ENCODE measurements around the gene TNFRSF19. TPM values are rescaled to one million over a fixed set of nuclear protein-coding genes. Genes with fewer than 3 reads are reported as not detected.

TNFRSF19 gene
- total and polyA plus RNA-seq, 2 of the 4 experiments (the other 2 are of a cell fraction): 18.6 to 26.3 TPM

GRCh38 chr13:23673867-23674605 lies 103.8 kb downstream of the TNFRSF19 start:
- DNase-seq: peak; percentile 66

More at GRCh38 chr13:23673867-23674605, 103.8 kb downstream of the TNFRSF19 start:
- peak overlapping the region; percentile 22 to 92 for H4K8ac ChIP-seq (ENCODE audit: low read depth in 2 of 2, low read length in 2 of 2)
- H3K9me3 ChIP-seq (ENCODE audit: control insufficient read depth, insufficient read depth, low read length): no peaks in the 10 kb centered on the region
- H3K27ac ChIP-seq (ENCODE audit: insufficient read depth, low read length): peak overlapping the region; percentile 100
- H2AK9ac ChIP-seq (replicated peaks; ENCODE audit: low read depth, low read length, poor library complexity): peak overlapping the region; percentile 47
- peak overlapping the region; percentile 96 for H3K14ac ChIP-seq (replicated peaks; ENCODE audit: low read depth, low read length)
- H3K4me1 ChIP-seq (ENCODE audit: control insufficient read depth, insufficient read depth, low read length): peaks cover 41% of the 10 kb centered on the region
- no peaks in the 10 kb centered on the region for H3K27me3 ChIP-seq (ENCODE audit: control insufficient read depth, insufficient read depth, low read length)
- peaks cover 31% of the 10 kb centered on the region for H3K36me3 ChIP-seq (ENCODE audit: control insufficient read depth, insufficient read depth, low read length)
- H3K9me1 ChIP-seq (ENCODE audit: insufficient read depth, low read length): peaks cover 23% of the 10 kb centered on the region
- peaks cover 0 to 35% of the 10 kb centered on the region in 2 experiments; a peak in 2 of 4 replicates for H3K79me1 ChIP-seq (ENCODE audit: low read depth in 1 of 2, low read length in 2 of 2)
- H4K20me1 ChIP-seq (ENCODE audit: insufficient read depth, low read length): no peaks in the 10 kb centered on the region
- H4K5ac ChIP-seq (ENCODE audit: low read depth, low read length): peak overlapping the region; percentile 100
- dilution Hi-C loops (cut with HindIII; ENCODE audit: low sequenced_read_pairs, unreplicated experiment): no loop called here
- H3K4ac ChIP-seq (ENCODE audit: low read depth, low read length): peak overlapping the region; percentile 96
- H3K23ac ChIP-seq (ENCODE audit: low read depth, low read length): peak overlapping the region; percentile 91
- CTCF ChIA-PET: interaction anchor here (0.8 to 1.7 kb wide), 2 partner anchors 35 to 225 kb away, joined by 4 to 7 read pairs; no protein-coding TSS in a partner anchor
- H3K4me2 ChIP-seq (ENCODE audit: low read depth, low read length): peak overlapping the region; percentile 33; the same call in 1 of the 2 replicates
- peak overlapping the region; percentile 100 for H2BK5ac ChIP-seq (ENCODE audit: low read depth, low read length, poor library complexity, severe bottlenecking)
- no peak for ATAC-seq (ENCODE audit: low read depth)
- peak overlapping the region; percentile 96 for H2AK5ac ChIP-seq (ENCODE audit: low read depth, low read length)
- H3K56ac ChIP-seq (ENCODE audit: extremely low read depth, insufficient read depth, low read length): peak overlapping the region; percentile 65
- BruUV-seq (replicated peaks): no TSS peak
- peak overlapping the region; percentile 100 for H3K18ac ChIP-seq (ENCODE audit: low read depth, low read length)
- H4K91ac ChIP-seq (ENCODE audit: insufficient read depth, low read depth, low read length): peak overlapping the region; percentile 96
- POLR2A ChIA-PET (ENCODE audit: unreplicated experiment): interaction anchor here (0.9 to 1.3 kb wide), 2 partner anchors 17 to 20 kb away, joined by 3 read pairs; no protein-coding TSS in a partner anchor
- no peak overlapping the region for H3K4me3 ChIP-seq (ENCODE audit: insufficient read depth, low read depth, low read length)
- peak overlapping the region; percentile 72 for H3K9ac ChIP-seq (ENCODE audit: low read depth, low read length)
- in situ Hi-C loops (cut with MboI; ENCODE audit: low sequenced_read_pairs): no loop called here
- intact Hi-C loops (cut with micrococcal nuclease): loop anchor here (1.0 to 5.0 kb wide), 4 partner anchors 95 to 207 kb away; no protein-coding TSS in a partner anchor
- H2BK20ac ChIP-seq (ENCODE audit: low read depth, low read length): peak overlapping the region; percentile 99
- no peak overlapping the region for H2AFZ ChIP-seq (replicated peaks; ENCODE audit: low read length, poor library complexity)
- no CpG with 5 or more reads among the region's 8 CpGs for whole genome bisulfite sequencing, 2 experiments (ENCODE audit: extremely low coverage in 2 of 2, insufficient read length in 1 of 2)
- peak overlapping the region; percentile 76 for H2BK15ac ChIP-seq (ENCODE audit: low read depth, low read length)
- TF ChIP-seq FOS (IDR thresholded peaks at IDR 0.05; ENCODE audit: low read depth, low read length): no peak
- no peak for TF ChIP-seq SMC3 (IDR thresholded peaks at IDR 0.05; ENCODE audit: low read depth, low read length)
- TF ChIP-seq CEBPB (IDR thresholded peaks at IDR 0.05; ENCODE audit: low read depth, low read length): peak; percentile 55
- TF ChIP-seq ELK1 (IDR thresholded peaks at IDR 0.05; ENCODE audit: borderline replicate concordance, low read depth, low read length): no peak
- peak overlapping the region; percentile 98 for H2BK120ac ChIP-seq (ENCODE audit: low read depth, low read length)

Data from IMR-90 (cell line).